ENCODE measurements around the gene DOC2B. TPM values are rescaled to one million over a fixed set of nuclear protein-coding genes. Genes with fewer than 3 reads are reported as not detected.

Gene DOC2B
- polyA plus RNA-seq, 1 donor from 2014 or later, result 4.8 TPM

DNA sequence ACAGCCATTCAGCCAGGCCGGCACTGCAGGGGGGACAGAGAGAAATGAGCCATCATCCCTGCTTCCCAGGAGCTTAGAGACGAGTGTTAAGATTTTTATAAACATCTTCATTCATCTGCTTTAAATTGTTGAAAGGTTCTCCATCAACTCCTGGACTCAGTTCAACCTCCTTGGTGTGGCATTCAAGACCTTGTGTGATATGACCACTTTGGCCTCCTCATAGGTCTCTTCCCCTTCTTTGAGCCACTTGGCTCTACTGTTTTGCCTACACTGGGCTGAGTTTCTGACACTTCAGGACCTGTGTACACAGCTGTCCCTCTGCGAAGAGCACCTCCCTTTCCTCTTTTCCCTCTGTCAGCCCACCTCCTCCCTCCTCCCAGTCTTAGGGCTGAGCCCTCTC, 4.3 kb downstream of the DOC2B start:
- Histone ChIP-seq H3K4me2 (ENCODE audit: low read length) (no peak overlapping the region), H3K27me3 (ENCODE audit: insufficient read depth, low read depth, low read length) (peaks cover 24% of the 10 kb centered on the region), H2AFZ (ENCODE audit: low read depth, low read length) (no peak overlapping the region), H3K9me2 (ENCODE audit: insufficient read depth, low read length) (no peaks in the 10 kb centered on the region), H3K4me3 (ENCODE audit: low read length) (no peak overlapping the region), H4K20me1 (ENCODE audit: insufficient read depth) (no peaks in the 10 kb centered on the region), H3K9me3 (ENCODE audit: low read length) (no peaks in the 10 kb centered on the region), H3K79me2 (replicated peaks; ENCODE audit: insufficient read depth, low read length) (no peaks in the 10 kb centered on the region), H3K27ac (ENCODE audit: low read length) (no peak overlapping the region), H3K9ac (ENCODE audit: low read length) (no peak overlapping the region), H3K36me3 (ENCODE audit: insufficient read depth, low read length) (no peaks in the 10 kb centered on the region), H3F3A (ENCODE audit: insufficient read depth, low read length, poor library complexity, severe bottlenecking) (no peaks in the 10 kb centered on the region)
- TF ChIP-seq SMC3 (conservative IDR thresholded peaks at IDR 0.05; ENCODE audit: poor library complexity), result no peak
- no peak for TF ChIP-seq EZH2 (IDR thresholded peaks at IDR 0.05; ENCODE audit: borderline replicate concordance, insufficient read depth, low read length, poor library complexity, severe bottlenecking)
- TF ChIP-seq, protein P1, sequence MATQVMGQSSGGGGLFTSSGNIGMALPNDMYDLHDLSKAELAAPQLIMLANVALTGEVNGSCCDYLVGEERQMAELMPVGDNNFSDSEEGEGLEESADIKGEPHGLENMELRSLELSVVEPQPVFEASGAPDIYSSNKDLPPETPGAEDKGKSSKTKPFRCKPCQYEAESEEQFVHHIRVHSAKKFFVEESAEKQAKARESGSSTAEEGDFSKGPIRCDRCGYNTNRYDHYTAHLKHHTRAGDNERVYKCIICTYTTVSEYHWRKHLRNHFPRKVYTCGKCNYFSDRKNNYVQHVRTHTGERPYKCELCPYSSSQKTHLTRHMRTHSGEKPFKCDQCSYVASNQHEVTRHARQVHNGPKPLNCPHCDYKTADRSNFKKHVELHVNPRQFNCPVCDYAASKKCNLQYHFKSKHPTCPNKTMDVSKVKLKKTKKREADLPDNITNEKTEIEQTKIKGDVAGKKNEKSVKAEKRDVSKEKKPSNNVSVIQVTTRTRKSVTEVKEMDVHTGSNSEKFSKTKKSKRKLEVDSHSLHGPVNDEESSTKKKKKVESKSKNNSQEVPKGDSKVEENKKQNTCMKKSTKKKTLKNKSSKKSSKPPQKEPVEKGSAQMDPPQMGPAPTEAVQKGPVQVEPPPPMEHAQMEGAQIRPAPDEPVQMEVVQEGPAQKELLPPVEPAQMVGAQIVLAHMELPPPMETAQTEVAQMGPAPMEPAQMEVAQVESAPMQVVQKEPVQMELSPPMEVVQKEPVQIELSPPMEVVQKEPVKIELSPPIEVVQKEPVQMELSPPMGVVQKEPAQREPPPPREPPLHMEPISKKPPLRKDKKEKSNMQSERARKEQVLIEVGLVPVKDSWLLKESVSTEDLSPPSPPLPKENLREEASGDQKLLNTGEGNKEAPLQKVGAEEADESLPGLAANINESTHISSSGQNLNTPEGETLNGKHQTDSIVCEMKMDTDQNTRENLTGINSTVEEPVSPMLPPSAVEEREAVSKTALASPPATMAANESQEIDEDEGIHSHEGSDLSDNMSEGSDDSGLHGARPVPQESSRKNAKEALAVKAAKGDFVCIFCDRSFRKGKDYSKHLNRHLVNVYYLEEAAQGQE (IDR thresholded peaks at IDR 0.05; ENCODE audit: borderline replicate concordance), result no peak
- TF ChIP-seq POLR2AphosphoS5 (IDR thresholded peaks at IDR 0.05), result no peak
- no peak for TF ChIP-seq EP300 (conservative IDR thresholded peaks at IDR 0.05; ENCODE audit: poor library complexity, severe bottlenecking)
- TF ChIP-seq, protein P2, sequence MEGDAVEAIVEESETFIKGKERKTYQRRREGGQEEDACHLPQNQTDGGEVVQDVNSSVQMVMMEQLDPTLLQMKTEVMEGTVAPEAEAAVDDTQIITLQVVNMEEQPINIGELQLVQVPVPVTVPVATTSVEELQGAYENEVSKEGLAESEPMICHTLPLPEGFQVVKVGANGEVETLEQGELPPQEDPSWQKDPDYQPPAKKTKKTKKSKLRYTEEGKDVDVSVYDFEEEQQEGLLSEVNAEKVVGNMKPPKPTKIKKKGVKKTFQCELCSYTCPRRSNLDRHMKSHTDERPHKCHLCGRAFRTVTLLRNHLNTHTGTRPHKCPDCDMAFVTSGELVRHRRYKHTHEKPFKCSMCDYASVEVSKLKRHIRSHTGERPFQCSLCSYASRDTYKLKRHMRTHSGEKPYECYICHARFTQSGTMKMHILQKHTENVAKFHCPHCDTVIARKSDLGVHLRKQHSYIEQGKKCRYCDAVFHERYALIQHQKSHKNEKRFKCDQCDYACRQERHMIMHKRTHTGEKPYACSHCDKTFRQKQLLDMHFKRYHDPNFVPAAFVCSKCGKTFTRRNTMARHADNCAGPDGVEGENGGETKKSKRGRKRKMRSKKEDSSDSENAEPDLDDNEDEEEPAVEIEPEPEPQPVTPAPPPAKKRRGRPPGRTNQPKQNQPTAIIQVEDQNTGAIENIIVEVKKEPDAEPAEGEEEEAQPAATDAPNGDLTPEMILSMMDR (IDR thresholded peaks at IDR 0.05; ENCODE audit: poor library complexity, severe bottlenecking), result no peak

DNA sequence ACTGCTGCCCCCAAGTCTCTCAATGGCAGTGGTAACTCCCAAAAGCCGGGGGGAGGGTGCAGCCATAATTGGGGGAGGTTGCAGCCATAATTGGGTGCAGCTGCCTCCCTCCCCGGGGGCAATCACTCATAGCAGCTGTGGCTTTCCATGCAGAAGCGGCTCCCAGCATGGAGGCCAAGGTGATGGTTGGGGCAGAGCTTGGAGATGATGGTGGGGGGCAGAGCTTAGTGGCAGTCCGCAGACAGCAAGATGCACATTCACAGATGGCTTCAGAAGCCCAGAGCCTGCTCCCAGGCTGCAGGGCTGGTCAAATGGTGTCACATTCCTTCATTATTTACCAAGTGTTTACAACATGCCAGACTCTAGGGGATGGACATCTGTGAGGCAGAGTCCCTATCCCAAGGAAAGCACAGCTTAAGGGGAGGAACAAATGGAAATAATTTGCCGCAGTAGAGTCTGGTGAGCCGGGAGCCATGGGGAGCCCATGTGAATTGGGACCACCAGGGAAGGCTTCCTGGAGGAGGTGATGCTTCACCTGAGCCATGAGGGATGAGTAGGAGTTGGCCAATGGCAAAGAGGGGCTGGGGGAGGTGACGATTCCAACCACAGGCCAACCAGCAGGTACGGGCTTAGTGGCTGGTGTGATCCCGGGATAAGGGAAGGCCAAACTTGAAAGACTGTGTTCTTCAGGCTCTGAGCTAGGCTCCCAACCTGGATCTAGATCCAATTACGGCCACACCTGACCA, 8.1 kb downstream of the DOC2B start:
- Histone ChIP-seq H3K36me3 (ENCODE audit: insufficient read depth, low read length) (no peaks in the 10 kb centered on the region), H3K4me2 (ENCODE audit: low read length) (no peak overlapping the region), H3K27ac (ENCODE audit: low read length) (no peak overlapping the region), H3K9me2 (ENCODE audit: insufficient read depth, low read length) (no peaks in the 10 kb centered on the region), H3K4me3 (ENCODE audit: low read length) (no peak overlapping the region), H4K20me1 (ENCODE audit: insufficient read depth) (no peaks in the 10 kb centered on the region), H3K9me3 (ENCODE audit: low read length) (no peaks in the 10 kb centered on the region), H3K9ac (ENCODE audit: low read length) (no peak overlapping the region), H3K27me3 (ENCODE audit: insufficient read depth, low read depth, low read length) (no peaks in the 10 kb centered on the region), H2AFZ (ENCODE audit: low read depth, low read length) (no peak overlapping the region), H3F3A (ENCODE audit: insufficient read depth, low read length, poor library complexity, severe bottlenecking) (no peaks in the 10 kb centered on the region), H3K79me2 (replicated peaks; ENCODE audit: insufficient read depth, low read length) (no peaks in the 10 kb centered on the region)
- no peak for TF ChIP-seq RAD21 (conservative IDR thresholded peaks at IDR 0.05)
- TF ChIP-seq SMC3 (conservative IDR thresholded peaks at IDR 0.05; ENCODE audit: poor library complexity), result no peak
- no peak for TF ChIP-seq EZH2 (IDR thresholded peaks at IDR 0.05; ENCODE audit: borderline replicate concordance, insufficient read depth, low read length, poor library complexity, severe bottlenecking)
- TF ChIP-seq EP300 (conservative IDR thresholded peaks at IDR 0.05; ENCODE audit: poor library complexity, severe bottlenecking), result no peak
- TF ChIP-seq, protein P2 (IDR thresholded peaks at IDR 0.05; ENCODE audit: poor library complexity, severe bottlenecking), result no peak
- TF ChIP-seq TAF1 (IDR thresholded peaks at IDR 0.05; ENCODE audit: low read depth), result no peak
- no peak for TF ChIP-seq MXI1 (conservative IDR thresholded peaks at IDR 0.05; ENCODE audit: poor library complexity, severe bottlenecking)
- TF ChIP-seq, protein P1 (IDR thresholded peaks at IDR 0.05; ENCODE audit: borderline replicate concordance), result no peak
- no peak for TF ChIP-seq POLR2AphosphoS5 (IDR thresholded peaks at IDR 0.05)

Measured in neural cell (in vitro differentiated cells).